Measurements from ENCODE around the gene CELF6. TPM values are rescaled to one million over a fixed set of nuclear protein-coding genes. Genes with fewer than 3 reads are reported as not detected.

CELF6 gene
- total and polyA plus RNA-seq, 2 donors (not counting 3 experiments of a cell fraction or from before 2014, with no cell fraction given): 0.17 TPM; not detected in 1

DNA sequence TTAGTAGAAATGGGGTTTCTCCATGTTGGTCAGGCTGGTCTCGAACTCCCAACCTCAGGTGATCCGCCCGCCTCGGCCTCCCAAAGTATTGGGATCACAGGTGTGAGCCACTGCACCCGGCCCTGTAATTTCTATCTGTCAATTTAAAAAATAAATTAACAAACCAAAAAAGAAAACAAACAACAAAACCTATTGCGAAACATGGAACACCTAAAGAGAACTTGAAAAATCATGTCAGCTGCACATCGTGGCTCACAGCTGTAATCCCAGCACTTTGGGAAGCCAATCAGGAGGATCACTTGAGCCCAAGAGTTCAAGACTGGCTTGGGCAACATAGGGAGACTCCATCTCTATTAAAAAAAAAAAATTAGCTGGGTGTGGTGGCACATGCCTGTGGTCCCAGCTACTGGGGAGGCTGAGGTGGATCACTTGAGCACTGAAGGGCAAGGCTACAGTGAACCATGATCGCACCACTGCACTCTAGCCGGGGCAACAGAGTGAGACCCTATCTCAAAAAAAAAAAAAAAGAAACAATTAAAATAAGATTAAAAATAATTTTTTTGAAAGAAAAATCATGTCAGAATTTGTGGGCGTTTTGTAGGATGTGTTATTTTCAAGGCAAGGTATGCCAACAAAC lies 67.2 kb downstream of the CELF6 start:
- POLR2A ChIA-PET: no interaction called here
- intact Hi-C loops (cut with micrococcal nuclease): no loop called here
- no peak for FAIRE-seq

More for the DNA sequence above, 67.2 kb downstream of the CELF6 start:
- Histone ChIP-seq H4K20me1 (replicated peaks; ENCODE audit: control insufficient read depth, extremely low read depth, insufficient read depth, low read length) (no peaks in the 10 kb centered on the region), H3K36me3 (ENCODE audit: control insufficient read depth in 2 of 2, extremely low read depth in 1 of 2, insufficient read depth in 2 of 2, low read length in 2 of 2) (peaks cover 14 to 32% of the 10 kb centered on the region in 2 experiments), H2AFZ (ENCODE audit: low read depth, low read length) (no peak overlapping the region), H3K9me1 (replicated peaks; ENCODE audit: control insufficient read depth, extremely low read depth, insufficient read depth, low read length) (no peaks in the 10 kb centered on the region), H3K9me3 (replicated peaks; ENCODE audit: control insufficient read depth, insufficient read depth, low read length) (no peaks in the 10 kb centered on the region), H3K4me2 (ENCODE audit: insufficient read depth, low read length) (no peak overlapping the region), H3K9ac (replicated peaks; ENCODE audit: extremely low read depth, insufficient read depth, low read length) (no peak overlapping the region), H3K4me3 (replicated peaks in 1 of 3; ENCODE audit: insufficient read depth in 1 of 3, low read depth in 1 of 3, low read length in 3 of 3) (no peak overlapping the region), H3K27me3 (ENCODE audit: control insufficient read depth in 2 of 2, insufficient read depth in 2 of 2, low read length in 2 of 2) (no peaks in the 10 kb centered on the region), H3K27ac (ENCODE audit: insufficient read depth, low read depth, low read length) (no peak overlapping the region), H3K79me2 (ENCODE audit: control insufficient read depth, insufficient read depth, low read length) (no peaks in the 10 kb centered on the region), H3K4me1 (ENCODE audit: control insufficient read depth, extremely low read depth, insufficient read depth, low read length) (no peaks in the 10 kb centered on the region)
- CTCF ChIA-PET: no interaction called here
- DNase-seq (ENCODE audit: low read depth, low spot score): no peak
- TF ChIP-seq POLR2A (IDR thresholded peaks at IDR 0.05; ENCODE audit: low read depth, low read length) (no peak), EZH2 (IDR thresholded peaks at IDR 0.05; ENCODE audit: borderline replicate concordance, low read depth, low read length, severe bottlenecking) (no peak), POLR2AphosphoS5 (IDR thresholded peaks at IDR 0.05; ENCODE audit: insufficient read depth, low read depth, low read length) (no peak), MYC (IDR thresholded peaks at IDR 0.05; ENCODE audit: low read depth, low read length) (no peak), FOS (IDR thresholded peaks at IDR 0.05; ENCODE audit: borderline replicate concordance, insufficient read depth, low read length) (no peak), GATA2 (IDR thresholded peaks at IDR 0.05; ENCODE audit: insufficient read depth, insufficient read length, low read depth, low read length) (no peak), JUN (IDR thresholded peaks at IDR 0.05; ENCODE audit: borderline replicate concordance, insufficient read depth, insufficient read length, low read depth) (no peak)
- TF ChIP-seq, protein P1, sequence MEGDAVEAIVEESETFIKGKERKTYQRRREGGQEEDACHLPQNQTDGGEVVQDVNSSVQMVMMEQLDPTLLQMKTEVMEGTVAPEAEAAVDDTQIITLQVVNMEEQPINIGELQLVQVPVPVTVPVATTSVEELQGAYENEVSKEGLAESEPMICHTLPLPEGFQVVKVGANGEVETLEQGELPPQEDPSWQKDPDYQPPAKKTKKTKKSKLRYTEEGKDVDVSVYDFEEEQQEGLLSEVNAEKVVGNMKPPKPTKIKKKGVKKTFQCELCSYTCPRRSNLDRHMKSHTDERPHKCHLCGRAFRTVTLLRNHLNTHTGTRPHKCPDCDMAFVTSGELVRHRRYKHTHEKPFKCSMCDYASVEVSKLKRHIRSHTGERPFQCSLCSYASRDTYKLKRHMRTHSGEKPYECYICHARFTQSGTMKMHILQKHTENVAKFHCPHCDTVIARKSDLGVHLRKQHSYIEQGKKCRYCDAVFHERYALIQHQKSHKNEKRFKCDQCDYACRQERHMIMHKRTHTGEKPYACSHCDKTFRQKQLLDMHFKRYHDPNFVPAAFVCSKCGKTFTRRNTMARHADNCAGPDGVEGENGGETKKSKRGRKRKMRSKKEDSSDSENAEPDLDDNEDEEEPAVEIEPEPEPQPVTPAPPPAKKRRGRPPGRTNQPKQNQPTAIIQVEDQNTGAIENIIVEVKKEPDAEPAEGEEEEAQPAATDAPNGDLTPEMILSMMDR (IDR thresholded peaks at IDR 0.05; ENCODE audit: extremely low read depth in 1 of 2, insufficient read depth in 1 of 2, low read depth in 1 of 2, low read length in 2 of 2): no peak
- TF ChIP-seq, protein P2, sequence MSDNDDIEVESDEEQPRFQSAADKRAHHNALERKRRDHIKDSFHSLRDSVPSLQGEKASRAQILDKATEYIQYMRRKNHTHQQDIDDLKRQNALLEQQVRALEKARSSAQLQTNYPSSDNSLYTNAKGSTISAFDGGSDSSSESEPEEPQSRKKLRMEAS (IDR thresholded peaks at IDR 0.05; ENCODE audit: insufficient read depth, insufficient read length): no peak
- dilution Hi-C loops (cut with MboI; ENCODE audit: extremely low pct_ligation_motif_present, low sequenced_read_pairs): no loop called here
- BruUV-seq (replicated peaks): no TSS peak
